Neural cell (in vitro differentiated cells): ENCODE data around the gene P3H1. TPM values are rescaled to one million over a fixed set of nuclear protein-coding genes. Genes with fewer than 3 reads are reported as not detected.

ENCODE experiments used
- H2AFZ ChIP-seq: fragments of 200-600, 300-800 bp; sonication (generic), shearing (Covaris generic); 2 replicates; pipeline ENCODE4 v1.6.0; 2014; ENCODE audit warnings: low read depth, mild to moderate bottlenecking, antibody characterized with exemption, low read length, moderate library complexity
- H3F3A ChIP-seq: fragments of 200-600 bp; shearing (Covaris generic); 2 replicates; pipeline ENCODE4 v1.6.1; 2016; ENCODE audit warnings: mild to moderate bottlenecking, moderate library complexity, mixed read lengths, antibody characterized with exemption, low read length; ENCODE audit not compliant: insufficient read depth, poor library complexity, severe bottlenecking
- H3K27ac ChIP-seq: fragments of 200-600, 300-800 bp; sonication (generic), shearing (Covaris generic); 2 replicates; pipeline ENCODE4 v1.5.1; 2014; ENCODE audit warnings: mild to moderate bottlenecking, low read length, moderate library complexity
- H3K27me3 ChIP-seq: fragments of 300-800, 200-600 bp; sonication (generic), shearing (Covaris generic); 2 replicates; pipeline ENCODE4 v1.6.0; 2014; ENCODE audit warnings: mild to moderate bottlenecking, low read depth, low read length, moderate library complexity; ENCODE audit not compliant: insufficient read depth
- H3K36me3 ChIP-seq: fragments of 300-800, 200-600 bp; sonication (generic), shearing (Covaris generic); 2 replicates; pipeline ENCODE4 v1.5.1; 2014; ENCODE audit warnings: mild to moderate bottlenecking, antibody characterized with exemption, low read length, moderate library complexity; ENCODE audit not compliant: insufficient read depth
- H3K4me2 ChIP-seq: fragments of 300-800, 200-600 bp; sonication (generic), shearing (Covaris generic); 2 replicates; pipeline ENCODE4 v1.6.0; 2014; ENCODE audit warnings: mild to moderate bottlenecking, low read length
- H3K4me3 ChIP-seq: fragments of 300-800, 200-600 bp; sonication (generic), shearing (Covaris generic); 2 replicates; pipeline ENCODE4 v1.5.1; 2014; ENCODE audit warnings: mild to moderate bottlenecking, low read length, moderate library complexity
- H3K79me2 ChIP-seq: fragments of 200-600 bp; shearing (Covaris generic); replicated peaks from 2 replicates; pipeline ENCODE4 v1.6.0; 2014; ENCODE audit warnings: mild to moderate bottlenecking, low read length, moderate library complexity; ENCODE audit not compliant: insufficient read depth
- H3K9ac ChIP-seq: fragments of 300-800, 200-600 bp; sonication (generic), shearing (Covaris generic); 2 replicates; pipeline ENCODE4 v1.6.1; 2016; ENCODE audit warnings: mild to moderate bottlenecking, low read length, mixed read lengths
- H3K9me2 ChIP-seq: fragments of 200-600 bp; shearing (Covaris generic); 2 replicates; pipeline ENCODE4 v1.6.1; 2016; ENCODE audit warnings: mild to moderate bottlenecking, low read length, mixed read lengths; ENCODE audit not compliant: insufficient read depth
- H3K9me3 ChIP-seq: fragments of 200-600, 300-800 bp; sonication (generic), shearing (Covaris generic); 2 replicates; pipeline ENCODE4 v1.6.1; 2016; ENCODE audit warnings: mild to moderate bottlenecking, mixed run types, low read length, moderate library complexity, mixed read lengths
- H4K20me1 ChIP-seq: fragments of 200-600 bp; shearing (Covaris generic); 2 replicates; pipeline ENCODE4 v1.6.1; 2016; ENCODE audit warnings: mild to moderate bottlenecking, mixed run types; ENCODE audit not compliant: insufficient read depth
- CTCF ChIP-seq: fragments of 450-650 bp; IDR thresholded peaks from 2 replicates; pipeline ENCODE4 v1.5.1; 2014; ENCODE audit warnings: antibody characterized with exemption, mild to moderate bottlenecking, moderate library complexity; ENCODE audit not compliant: poor library complexity, severe bottlenecking
- EP300 ChIP-seq: fragments of 450-650 bp; conservative IDR thresholded peaks from 2 replicates; pipeline ENCODE4 v1.6.1; 2014; ENCODE audit warnings: antibody characterized with exemption, mild to moderate bottlenecking, moderate library complexity; ENCODE audit not compliant: poor library complexity, severe bottlenecking
- EZH2 ChIP-seq: fragments of 200-600, 300-800 bp; shearing (Covaris generic), sonication (generic); IDR thresholded peaks from 2 replicates; pipeline ENCODE4 v1.6.1; 2014; ENCODE audit warnings: antibody characterized with exemption, low read length, borderline replicate concordance, mild to moderate bottlenecking; ENCODE audit not compliant: insufficient read depth, poor library complexity, severe bottlenecking
- MXI1 ChIP-seq: fragments of 450-650 bp; conservative IDR thresholded peaks from 2 replicates; pipeline ENCODE4 v1.6.1; 2014; ENCODE audit warnings: antibody characterized with exemption, mild to moderate bottlenecking; ENCODE audit not compliant: poor library complexity, severe bottlenecking
- POLR2AphosphoS5 ChIP-seq: IDR thresholded peaks from 2 replicates; pipeline ENCODE4 v1.6.1; 2012
- RAD21 ChIP-seq: fragments of 450-650 bp; conservative IDR thresholded peaks from 2 replicates; pipeline ENCODE4 v1.6.1; 2014; ENCODE audit warnings: antibody characterized with exemption, mild to moderate bottlenecking, moderate library complexity
- REST ChIP-seq: IDR thresholded peaks from 2 replicates; pipeline ENCODE4 v1.6.1; 2012; ENCODE audit warnings: borderline replicate concordance
- SMC3 ChIP-seq: fragments of 450-650 bp; conservative IDR thresholded peaks from 2 replicates; pipeline ENCODE4 v1.6.1; 2014; ENCODE audit warnings: antibody characterized with exemption, mild to moderate bottlenecking, moderate library complexity; ENCODE audit not compliant: poor library complexity
- TAF1 ChIP-seq: IDR thresholded peaks from 2 replicates; pipeline ENCODE4 v1.6.1; 2012; ENCODE audit warnings: low read depth
- polyA plus RNA-seq: library from polyadenylated mRNA; depleted of rRNA; stranded (reverse); fragments of >200 nt; gene quantifications from 2 replicates; pipeline ENCODE4 v1.2.3, GENCODE V29; 2014

P3H1 gene
- polyA plus RNA-seq, 1 donor from 2014 or later, result 32.4 TPM

GRCh38 chr1:42700006-42700405, 66.8 kb downstream of the P3H1 start:
- no peak overlapping the region for H3K27ac ChIP-seq
- H3K36me3 ChIP-seq, result peaks cover 20% of the 10 kb centered on the region
- H3K79me2 ChIP-seq, result peaks cover 6% of the 10 kb centered on the region
- H3F3A ChIP-seq, result no peaks in the 10 kb centered on the region
- no peaks in the 10 kb centered on the region for H4K20me1 ChIP-seq
- no peaks in the 10 kb centered on the region for H3K9me3 ChIP-seq
- TF ChIP-seq EZH2 (no peak), CTCF (no peak), POLR2AphosphoS5 (no peak), EP300 (no peak), TAF1 (no peak), SMC3 (no peak), RAD21 (no peak), REST (no peak), MXI1 (no peak)
- no peak overlapping the region for H2AFZ ChIP-seq
- H3K9me2 ChIP-seq, result no peaks in the 10 kb centered on the region
- no peak overlapping the region for H3K4me3 ChIP-seq
- no peaks in the 10 kb centered on the region for H3K27me3 ChIP-seq
- H3K4me2 ChIP-seq, result no peak overlapping the region
- no peak overlapping the region for H3K9ac ChIP-seq

DNA sequence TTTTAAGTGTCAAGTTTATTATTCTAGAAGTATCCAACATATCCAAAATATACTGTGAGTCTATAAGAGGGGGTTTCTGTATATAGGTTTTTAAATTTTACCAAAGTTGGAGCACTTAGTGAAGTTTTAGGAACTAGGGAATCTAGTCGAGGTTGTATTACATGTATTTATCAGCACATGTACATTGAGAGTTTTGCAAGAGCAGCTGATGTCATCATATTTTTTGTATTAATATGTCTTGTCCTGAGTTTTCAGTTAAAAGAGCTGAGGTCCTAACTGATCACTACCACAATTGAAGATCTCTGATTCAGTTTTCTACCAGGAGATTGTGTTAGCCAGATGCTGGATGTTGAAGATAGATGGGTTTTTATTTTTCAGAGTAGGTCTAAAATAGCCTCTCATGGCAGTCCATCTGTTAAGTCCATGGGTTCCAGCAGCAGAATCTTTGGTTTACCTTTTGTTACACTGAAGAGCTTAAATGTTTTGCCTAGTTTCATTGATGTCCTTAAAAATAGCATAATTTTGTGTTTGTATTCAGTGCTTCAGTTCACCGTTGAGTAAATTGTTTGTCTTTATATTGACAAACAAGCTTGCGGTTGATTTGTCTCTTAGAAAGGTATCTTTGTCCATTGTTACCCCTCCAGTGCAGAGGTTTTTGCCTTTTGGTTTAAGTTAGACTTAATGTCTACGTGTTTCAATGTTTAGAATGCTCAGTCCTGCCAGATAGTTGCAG, 68.6 kb downstream of the P3H1 start:
- H3F3A ChIP-seq, result no peaks in the 10 kb centered on the region
- peaks cover 20% of the 10 kb centered on the region for H3K36me3 ChIP-seq
- peaks cover 19% of the 10 kb centered on the region for H3K79me2 ChIP-seq
- no peaks in the 10 kb centered on the region for H4K20me1 ChIP-seq
- H3K9ac ChIP-seq, result no peak overlapping the region
- H3K9me2 ChIP-seq, result no peaks in the 10 kb centered on the region
- H3K4me2 ChIP-seq, result no peak overlapping the region
- no peaks in the 10 kb centered on the region for H3K9me3 ChIP-seq
- H3K27ac ChIP-seq, result no peak overlapping the region
- no peak overlapping the region for H2AFZ ChIP-seq
- no peak overlapping the region for H3K4me3 ChIP-seq
- TF ChIP-seq MXI1, result no peak
- H3K27me3 ChIP-seq, result no peaks in the 10 kb centered on the region

Other genes with a start within 250 kb of the P3H1 start
- 61.9 and 85.0 TPM in 2 replicates for gene PPIH, start 108.6 kb downstream of the P3H1 start, polyA plus RNA-seq
- 668 and 706 TPM in 2 replicates for gene YBX1, start 84.6 kb downstream of the P3H1 start, polyA plus RNA-seq
- not detected in 2 replicates for gene CLDN19, start 26.8 kb downstream of the P3H1 start, polyA plus RNA-seq
- gene C1orf50, start 221 bp upstream of the P3H1 start, polyA plus RNA-seq, result 10.2 and 26.7 TPM in 2 replicates
- 1.1 and 1.9 TPM in 2 replicates for gene TMEM269, start 18.0 kb upstream of the P3H1 start, polyA plus RNA-seq
- gene ERMAP, start 50.1 kb upstream of the P3H1 start, polyA plus RNA-seq, result 10.2 and 10.6 TPM in 2 replicates
- gene SVBP, start 50.4 kb upstream of the P3H1 start, polyA plus RNA-seq, result 210 and 231 TPM in 2 replicates
- 14.9 and 16.2 TPM in 2 replicates for gene ZNF691, start 79.6 kb upstream of the P3H1 start, polyA plus RNA-seq
- 39.4 and 40.6 TPM in 2 replicates for gene SLC2A1, start 191.8 kb upstream of the P3H1 start, polyA plus RNA-seq